Activated T-helper 1 cell treated with anti-CD3 and anti-CD28 coated beads, Interleukin-2, amount 50 U/mL, for 16 hours (primary cell): ENCODE data around the gene MAN2A1.
A peak's percentile ranks its signal among the peaks of the same experiment; 100 is the strongest.

Experiments
- DNase-seq, 2 donors: peaks; one replicate each; pipeline ENCODE4 v3.0.0-alpha.2; 2020; ENCODE audit warnings: low read depth in 1 of 2, low spot score in 1 of 2

MAN2A1 gene

GRCh38 chr5:109689740-109690241 is at the start of gene MAN2A1:
Gene MAN2A1, plus strand, starts transcription at chr5:109689927. Its CDS starts 491 bp downstream, at chr5:109690418.
- DNase-seq: peak; percentile 67 to 71

DNA sequence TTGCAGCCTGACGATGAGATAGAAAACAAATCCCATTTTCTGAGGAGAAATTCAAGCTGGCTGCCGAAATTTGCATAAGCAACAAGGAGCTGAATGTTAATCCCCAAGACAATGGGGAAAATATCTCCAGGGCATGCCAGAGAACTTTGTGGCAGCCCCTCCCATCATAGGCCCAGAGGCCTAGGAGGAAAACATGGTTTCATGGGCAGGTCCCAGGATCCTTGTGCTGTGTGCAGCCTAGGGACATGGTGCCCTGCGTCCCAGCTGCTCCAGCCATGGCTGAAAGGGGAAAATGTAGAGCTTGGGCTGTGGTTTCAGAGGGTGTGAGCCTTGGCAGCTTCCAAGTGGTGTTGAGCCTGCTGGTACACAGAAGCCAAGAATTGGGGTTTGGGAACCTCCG is 48.8 kb upstream of the MAN2A1 start:
- DNase-seq: no peak

DNA sequence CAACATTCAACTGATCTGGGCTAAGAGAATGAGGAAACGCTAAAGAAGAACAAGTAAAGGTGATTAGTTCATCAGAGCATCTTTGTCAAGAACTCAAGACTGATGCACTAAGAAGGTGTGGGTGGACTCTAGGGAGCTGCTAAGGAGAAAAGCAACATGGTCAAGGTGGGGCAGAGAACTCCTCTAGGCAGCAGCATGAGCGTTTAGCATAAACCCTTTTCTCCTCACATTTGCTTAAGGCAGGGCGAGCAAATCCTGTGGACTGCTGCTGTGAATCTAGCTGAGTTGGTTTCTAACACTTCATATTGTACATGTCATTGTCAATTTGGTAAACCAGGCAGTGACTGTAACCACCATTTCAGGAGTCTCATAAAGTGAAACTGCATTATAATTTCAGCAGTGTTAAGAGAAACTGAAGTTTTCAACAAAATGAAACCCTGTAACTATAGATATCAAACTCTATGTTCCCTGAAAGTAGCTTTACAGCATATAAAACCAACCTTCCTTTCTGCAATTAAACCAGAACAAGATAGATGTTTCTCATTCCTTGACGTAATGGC is 45.9 kb upstream of the MAN2A1 start:
- no peak for DNase-seq

DNA sequence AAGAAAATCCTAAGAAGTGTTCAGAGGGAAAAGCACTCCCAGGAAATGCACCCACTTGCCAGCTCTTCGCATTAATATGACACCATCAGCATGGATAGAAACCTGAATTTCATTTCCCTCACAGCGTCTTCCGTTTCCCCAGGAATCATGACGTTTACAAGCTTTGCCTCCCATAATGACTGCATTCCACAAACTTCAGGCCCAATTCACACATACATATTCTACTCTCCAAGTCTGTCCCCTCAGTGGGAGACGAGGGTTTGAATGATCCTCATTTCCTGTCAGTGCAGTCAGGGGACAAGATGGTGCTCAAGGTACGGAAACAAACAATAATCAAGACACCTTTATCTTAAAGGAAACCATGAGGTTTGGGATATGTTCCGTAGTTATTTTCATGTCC is 44.9 kb upstream of the MAN2A1 start:
- DNase-seq: no peak

DNA sequence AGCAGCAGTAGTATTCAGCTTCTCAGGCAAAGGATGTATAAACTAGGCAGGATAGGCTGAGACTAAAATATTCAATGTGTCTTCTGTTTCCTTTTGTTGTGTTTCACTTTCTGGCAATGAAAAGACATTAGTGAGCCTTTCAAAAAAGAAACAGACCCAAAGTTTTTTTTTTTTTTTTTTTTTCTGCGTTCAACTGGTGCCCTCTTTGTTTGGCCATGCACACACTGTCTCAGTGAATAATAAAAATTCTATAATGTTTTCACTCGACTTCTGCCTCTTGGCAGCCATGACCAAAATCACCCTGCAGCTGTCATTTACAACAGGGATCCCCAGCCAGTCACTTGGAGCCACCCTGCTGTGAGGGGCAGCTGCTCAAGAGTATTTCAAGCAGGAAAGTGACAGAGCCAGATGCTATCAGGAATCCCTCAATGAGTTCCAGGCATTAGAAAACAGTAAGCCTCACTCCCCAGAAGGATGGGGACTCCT is 44.0 kb upstream of the MAN2A1 start:
- no peak for DNase-seq

GRCh38 chr5:109649318-109649717 is 40.4 kb upstream of the MAN2A1 start:
- no peak for DNase-seq

DNA sequence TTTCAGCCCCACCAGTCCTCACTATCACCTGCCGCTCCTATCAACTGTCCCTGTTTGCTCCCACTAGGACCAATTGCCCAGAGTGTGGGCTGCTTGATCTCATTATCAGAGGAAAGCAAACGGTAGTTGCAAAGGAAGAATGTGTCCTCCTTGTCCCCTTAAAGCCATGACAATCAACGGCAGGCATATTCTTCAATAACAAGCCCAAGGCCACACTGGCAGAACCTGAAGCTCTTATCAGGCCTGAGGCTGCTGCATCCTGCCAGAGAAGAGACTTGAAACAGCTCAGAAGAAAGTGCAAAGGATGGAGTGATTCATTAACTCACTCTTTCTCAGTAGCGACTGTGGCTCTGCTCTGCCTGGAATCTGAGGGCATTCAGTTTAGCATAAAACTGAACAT is 39.2 kb upstream of the MAN2A1 start:
- no peak for DNase-seq

GRCh38 chr5:109652096-109652495 is 37.6 kb upstream of the MAN2A1 start:
- DNase-seq: no peak

- DNase-seq: no peak
Observed at GRCh38 chr5:109653042-109653441, 36.7 kb upstream of the MAN2A1 start.

- DNase-seq: no peak
Observed at GRCh38 chr5:109653561-109654239, 36.0 kb upstream of the MAN2A1 start.

DNA sequence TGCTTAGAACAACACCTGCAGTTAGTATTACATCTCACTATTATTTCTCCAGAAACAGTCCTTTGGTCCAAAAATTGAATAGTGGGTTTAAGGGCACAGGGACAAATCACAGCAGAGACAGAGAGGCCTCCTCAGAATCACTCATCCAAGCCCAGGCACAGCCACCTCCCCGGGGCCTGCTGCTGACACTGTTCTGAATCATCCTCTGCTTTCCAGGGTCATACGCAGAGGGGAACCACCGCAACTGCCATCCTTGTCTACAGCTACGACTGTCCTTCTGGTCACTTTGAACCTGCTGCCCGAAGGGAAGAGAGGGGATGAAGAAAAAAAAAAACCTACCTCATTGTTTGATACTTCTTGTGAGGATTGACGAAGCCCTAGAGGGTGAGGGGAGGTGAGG is 35.3 kb upstream of the MAN2A1 start:
- no peak for DNase-seq

DNA sequence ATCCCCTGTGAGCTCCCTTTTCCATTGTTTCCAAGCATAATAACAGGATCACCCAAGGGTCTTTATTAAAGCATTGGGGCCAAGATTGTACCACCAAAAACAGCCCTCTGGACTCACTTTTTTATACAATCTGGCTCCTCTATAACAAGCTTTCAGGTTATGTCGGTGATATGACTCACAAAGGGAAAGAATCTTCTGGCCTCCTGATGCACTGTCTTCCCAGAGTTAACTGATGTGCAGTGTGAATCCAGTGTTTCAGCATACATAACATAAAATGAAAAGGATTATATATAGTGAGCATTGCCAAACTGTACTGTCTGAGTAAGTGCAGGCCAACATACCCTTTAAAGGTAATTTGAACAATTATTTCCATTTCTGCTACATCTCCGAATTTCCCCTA is 33.9 kb upstream of the MAN2A1 start:
- no peak for DNase-seq

- DNase-seq: peak in 1 of 2 donors; percentile 3
Observed at GRCh38 chr5:109656829-109657228, 32.9 kb upstream of the MAN2A1 start.

DNA sequence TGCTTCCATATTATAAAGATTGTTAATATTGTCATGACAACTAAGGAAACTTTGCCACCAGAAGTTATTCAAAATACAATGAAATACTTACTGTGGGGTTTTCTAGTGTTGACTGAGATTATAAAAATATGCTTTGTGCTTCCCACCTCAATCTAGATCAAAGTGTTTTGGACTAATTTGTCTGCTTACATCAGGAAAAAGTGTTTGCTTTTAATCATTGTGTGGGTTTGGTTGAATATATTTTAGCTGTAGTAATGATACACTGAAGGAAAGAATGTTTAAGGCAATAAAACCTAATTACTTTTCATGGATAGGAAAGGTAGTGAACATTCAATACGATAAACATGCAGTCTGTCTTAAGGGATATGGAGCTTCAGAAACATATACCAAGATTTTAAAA is 29.8 kb upstream of the MAN2A1 start:
- DNase-seq: no peak

DNA sequence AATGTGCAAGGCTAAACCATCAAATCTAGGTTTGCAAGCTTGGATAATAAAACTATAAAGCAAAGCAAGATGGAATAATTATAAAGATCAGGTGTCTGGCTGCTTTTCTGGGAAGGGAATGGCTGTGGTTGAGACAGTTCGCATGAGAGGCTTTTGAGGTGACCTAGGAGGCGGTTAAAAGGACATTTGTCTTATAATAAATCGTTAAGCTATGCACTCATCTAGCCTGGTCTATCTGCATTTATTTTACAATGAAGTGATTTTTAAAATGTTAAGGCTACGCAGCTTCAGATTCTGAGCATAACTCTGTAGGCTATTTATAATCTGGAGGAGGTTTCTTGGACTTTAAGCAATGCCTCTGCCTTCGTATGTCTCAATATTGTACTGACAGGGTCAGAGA is 29.4 kb upstream of the MAN2A1 start:
- DNase-seq: no peak

DNA sequence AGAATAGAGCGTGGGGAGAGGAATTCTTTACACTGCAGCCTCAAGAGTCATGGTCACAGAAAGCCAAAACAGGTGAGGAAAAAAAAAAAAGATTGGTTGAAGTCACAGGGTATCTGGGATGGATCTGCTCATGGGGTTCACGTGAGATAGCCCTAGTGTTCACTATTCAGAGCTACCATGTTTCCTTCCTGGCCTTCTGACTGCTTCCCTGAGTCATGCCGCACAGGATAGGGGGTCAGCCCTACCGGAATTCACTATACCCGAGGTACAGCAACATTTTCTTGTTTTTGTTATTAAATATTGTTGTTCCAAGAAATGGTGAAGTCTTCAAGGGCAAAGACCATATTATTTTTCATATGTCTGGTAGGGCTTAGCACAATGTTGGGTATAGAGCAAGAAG is 21.5 kb upstream of the MAN2A1 start:
- DNase-seq: no peak

DNA sequence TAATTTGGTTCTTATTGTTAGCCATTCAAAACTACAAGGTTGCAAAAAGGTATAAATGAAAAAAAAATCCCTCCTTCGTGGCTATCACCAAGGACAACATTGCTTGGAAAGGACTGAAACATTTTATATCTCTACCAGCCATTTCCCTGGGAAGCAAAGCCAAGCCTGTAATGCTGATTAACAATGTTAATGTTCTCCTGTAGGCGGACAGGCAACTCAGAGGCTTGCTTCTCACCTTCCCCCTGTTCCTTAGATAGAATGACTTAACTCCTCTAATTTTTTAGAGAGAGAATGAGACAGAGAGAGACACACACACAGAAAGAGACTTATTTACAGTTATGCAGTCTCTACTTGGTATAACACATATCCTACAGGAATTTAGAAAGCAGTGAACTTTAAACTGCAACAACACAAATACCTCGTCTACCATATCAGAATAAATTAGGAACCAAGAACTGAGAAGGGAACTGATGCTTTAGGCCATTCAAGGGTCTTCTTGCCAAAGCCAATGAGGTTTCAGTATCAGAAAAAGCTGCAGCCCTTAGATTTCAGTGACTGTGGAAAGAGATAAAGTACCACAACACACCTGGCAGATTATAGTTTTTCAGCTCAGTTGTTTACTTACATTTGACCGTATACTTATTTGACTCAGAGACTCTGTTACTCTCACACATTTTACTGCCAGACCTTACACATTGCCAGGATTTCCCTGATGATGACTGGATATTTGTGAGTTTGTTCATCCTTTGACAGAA is 20.9 kb upstream of the MAN2A1 start:
- no peak for DNase-seq

- no peak for DNase-seq
Observed at GRCh38 chr5:109669991-109670706, 19.6 kb upstream of the MAN2A1 start.

GRCh38 chr5:109671136-109671535 is 18.6 kb upstream of the MAN2A1 start:
- no peak for DNase-seq

- no peak for DNase-seq
Observed at GRCh38 chr5:109674596-109674995, 15.1 kb upstream of the MAN2A1 start.

GRCh38 chr5:109676920-109677319 is 12.8 kb upstream of the MAN2A1 start:
- no peak for DNase-seq
